ENCODE results near the gene PDIK1L.

Gene PDIK1L

GRCh38 chr1:26153966-26154532 lies 42.4 kb downstream of the PDIK1L start:
- H2BK5ac ChIP-seq (ENCODE audit: low read length): no peak overlapping the region
- H3K9ac ChIP-seq (ENCODE audit: low read depth, low read length, poor library complexity): no peak overlapping the region
- H3K27me3 ChIP-seq (ENCODE audit: control insufficient read depth in 3 of 3, insufficient read depth in 3 of 3, low read depth in 1 of 3, low read length in 3 of 3): peaks cover 0 to 25% (median 12%) of the 10 kb centered on the region in 3 experiments
- no peak overlapping the region for H2AK5ac ChIP-seq (ENCODE audit: low read depth, low read length)
- no peak overlapping the region for H2BK120ac ChIP-seq (ENCODE audit: low read depth, low read length)
- peaks cover 29 to 39% of the 10 kb centered on the region in 2 donors for H3K4me1 ChIP-seq (ENCODE audit: control insufficient read depth in 2 of 2, insufficient read depth in 1 of 2, low read depth in 1 of 2, low read length in 2 of 2)
- whole genome bisulfite sequencing, 2 donors (ENCODE audit: extremely low coverage in 2 of 2, insufficient read length in 2 of 2, insufficient replicate concordance in 1 of 2): no CpG with 5 or more reads among the region's 5 CpGs
- no peak overlapping the region for H3K14ac ChIP-seq (ENCODE audit: low read length)
- H3K9me3 ChIP-seq (replicated peaks in 1 of 2; ENCODE audit: control insufficient read depth in 2 of 2, insufficient read depth in 1 of 2, low read depth in 1 of 2, low read length in 2 of 2): no peaks in the 10 kb centered on the region
- no peak overlapping the region for H3K27ac ChIP-seq (replicated peaks; ENCODE audit: low read length)
- no peak overlapping the region for H3K23ac ChIP-seq (ENCODE audit: low read depth, low read length, poor library complexity)
- no peak overlapping the region for H2AFZ ChIP-seq (ENCODE audit: low read length)
- no peak overlapping the region for H2BK12ac ChIP-seq (ENCODE audit: low read length)
- H4K91ac ChIP-seq (ENCODE audit: low read depth, low read length, poor library complexity): no peak overlapping the region
- no peak for DNase-seq (ENCODE audit: low spot score)
- no peak overlapping the region for H3K4me3 ChIP-seq (ENCODE audit: low read length in 2 of 2)
- H4K8ac ChIP-seq (ENCODE audit: low read depth, low read length): no peak overlapping the region
- H3K18ac ChIP-seq (ENCODE audit: low read length): peak overlapping the region; percentile 15
- H2BK15ac ChIP-seq (ENCODE audit: low read length): no peak overlapping the region
- no peaks in the 10 kb centered on the region for H3K36me3 ChIP-seq (replicated peaks in 1 of 2; ENCODE audit: control insufficient read depth in 2 of 2, insufficient read depth in 2 of 2, low read length in 2 of 2)
- H3K4me2 ChIP-seq (ENCODE audit: insufficient read depth, low read length, poor library complexity, severe bottlenecking): no peak overlapping the region
- H3K79me1 ChIP-seq (ENCODE audit: low read depth, low read length): no peaks in the 10 kb centered on the region
- no peak overlapping the region for H3K4ac ChIP-seq (ENCODE audit: low read length)

DNA sequence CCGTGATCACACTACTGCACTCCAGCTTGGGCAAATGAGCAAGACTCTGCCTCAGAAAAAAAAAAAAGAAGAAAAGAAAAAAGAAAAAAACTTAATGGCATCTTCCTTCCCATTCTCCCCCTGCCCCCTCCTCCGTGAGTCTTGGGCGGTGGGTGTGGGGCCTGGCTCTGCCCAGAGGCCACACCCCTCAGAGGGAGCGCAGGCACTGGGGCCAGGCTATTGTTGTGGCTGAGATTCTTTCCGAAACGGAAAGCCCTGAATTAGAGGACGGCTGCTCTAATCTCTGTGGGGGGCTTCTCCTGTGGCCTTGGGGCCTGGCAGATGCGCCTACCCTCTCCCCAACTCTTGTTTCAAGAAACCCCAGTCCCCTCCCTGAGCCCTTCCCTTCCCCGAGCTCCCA lies 43.1 kb downstream of the PDIK1L start:
- Histone ChIP-seq H3K4me2 (ENCODE audit: insufficient read depth, low read length, poor library complexity, severe bottlenecking) (peak overlapping the region; percentile 60), H3K9me3 (replicated peaks in 1 of 2; ENCODE audit: control insufficient read depth in 2 of 2, insufficient read depth in 1 of 2, low read depth in 1 of 2, low read length in 2 of 2) (no peaks in the 10 kb centered on the region), H2BK15ac (ENCODE audit: low read length) (no peak overlapping the region), H3K18ac (ENCODE audit: low read length) (peak overlapping the region; percentile 50), H3K4ac (ENCODE audit: low read length) (no peak overlapping the region), H3K27me3 (ENCODE audit: control insufficient read depth in 3 of 3, insufficient read depth in 3 of 3, low read depth in 1 of 3, low read length in 3 of 3) (peaks cover 0 to 22% (median 12%) of the 10 kb centered on the region in 3 experiments), H2AK5ac (ENCODE audit: low read depth, low read length) (peak overlapping the region; percentile 57), H3K27ac (replicated peaks; ENCODE audit: low read length) (no peak overlapping the region), H3K4me3 (ENCODE audit: low read length in 2 of 2) (peak overlapping the region in 1 of 2 donors; percentile 27), H3K4me1 (ENCODE audit: control insufficient read depth in 2 of 2, insufficient read depth in 1 of 2, low read depth in 1 of 2, low read length in 2 of 2) (peaks cover 36 to 46% of the 10 kb centered on the region in 2 donors), H3K36me3 (replicated peaks in 1 of 2; ENCODE audit: control insufficient read depth in 2 of 2, insufficient read depth in 2 of 2, low read length in 2 of 2) (no peaks in the 10 kb centered on the region), H4K8ac (ENCODE audit: low read depth, low read length) (no peak overlapping the region), H2BK12ac (ENCODE audit: low read length) (no peak overlapping the region), H2AFZ (ENCODE audit: low read length) (peak overlapping the region; percentile 87), H3K79me1 (ENCODE audit: low read depth, low read length) (no peaks in the 10 kb centered on the region), H2BK5ac (ENCODE audit: low read length) (no peak overlapping the region), H4K91ac (ENCODE audit: low read depth, low read length, poor library complexity) (no peak overlapping the region), H2BK120ac (ENCODE audit: low read depth, low read length) (peak overlapping the region; percentile 89), H3K23ac (ENCODE audit: low read depth, low read length, poor library complexity) (no peak overlapping the region), H3K14ac (ENCODE audit: low read length) (no peak overlapping the region), H3K9ac (ENCODE audit: low read depth, low read length, poor library complexity) (no peak overlapping the region)
- DNase-seq (ENCODE audit: low spot score): no peak
- whole genome bisulfite sequencing, 2 donors (ENCODE audit: extremely low coverage in 2 of 2, insufficient read length in 2 of 2, insufficient replicate concordance in 1 of 2): no CpG with 5 or more reads among the region's 9 CpGs

DNA sequence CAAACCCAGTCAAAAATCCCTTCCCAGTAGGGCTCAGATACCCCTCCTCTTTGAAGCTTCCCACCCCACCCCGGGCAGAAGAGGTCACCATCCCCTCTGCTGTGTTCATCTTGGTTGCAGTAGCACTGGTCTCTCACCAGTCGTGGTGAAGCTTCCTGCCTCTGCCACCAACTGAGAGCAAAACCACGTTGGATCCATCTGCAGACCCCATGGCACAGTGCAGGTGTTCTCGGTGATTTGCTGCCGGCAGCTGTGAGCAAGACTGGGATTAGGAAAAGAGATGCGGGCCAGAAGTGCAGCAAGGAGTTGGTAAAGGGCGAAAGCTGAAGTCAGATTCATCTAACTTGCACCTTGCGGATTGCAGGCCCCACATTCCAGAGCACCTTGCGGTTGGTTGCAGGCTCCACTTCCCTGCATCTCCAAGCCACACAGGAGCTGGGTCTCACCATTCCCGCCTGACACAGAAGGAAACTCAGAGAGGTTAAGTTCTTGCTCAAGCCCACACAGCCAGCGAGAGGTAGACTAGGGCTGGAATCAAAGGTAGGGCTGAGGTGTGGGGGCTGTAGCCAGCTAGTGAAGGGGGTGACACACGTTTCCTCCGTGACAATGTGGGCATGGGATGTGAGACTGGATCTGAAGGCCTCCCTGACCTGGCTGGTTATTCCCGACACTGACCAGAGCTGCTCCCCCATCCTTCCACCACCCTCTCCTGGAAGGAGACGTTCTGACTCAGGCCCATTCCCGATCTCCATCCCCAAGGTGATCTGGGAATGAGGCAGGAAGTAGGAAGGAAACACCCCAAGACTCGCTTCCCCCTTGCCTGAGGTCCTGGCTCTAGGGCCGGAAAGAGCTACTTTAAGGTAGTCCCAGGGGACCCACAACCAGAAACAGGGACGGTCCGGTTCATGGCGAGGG lies 44.0 kb downstream of the PDIK1L start:
- H3K4me3 ChIP-seq (ENCODE audit: low read length in 2 of 2): peak overlapping the region in 1 of 2 donors; percentile 27
- H4K8ac ChIP-seq (ENCODE audit: low read depth, low read length): no peak overlapping the region
- WGBS, 2 donors (ENCODE audit: extremely low coverage in 2 of 2, insufficient read length in 2 of 2, insufficient replicate concordance in 1 of 2): no CpG with 5 or more reads among the region's 21 CpGs

More for the DNA sequence above, 44.0 kb downstream of the PDIK1L start:
- H3K36me3 ChIP-seq (replicated peaks in 1 of 2; ENCODE audit: control insufficient read depth in 2 of 2, insufficient read depth in 2 of 2, low read length in 2 of 2): no peaks in the 10 kb centered on the region
- H4K91ac ChIP-seq (ENCODE audit: low read depth, low read length, poor library complexity): no peak overlapping the region
- H3K4ac ChIP-seq (ENCODE audit: low read length): no peak overlapping the region
- H2BK120ac ChIP-seq (ENCODE audit: low read depth, low read length): no peak overlapping the region
- H3K27me3 ChIP-seq (ENCODE audit: control insufficient read depth in 3 of 3, insufficient read depth in 3 of 3, low read depth in 1 of 3, low read length in 3 of 3): peaks cover 0 to 16% (median 12%) of the 10 kb centered on the region in 3 experiments
- H3K23ac ChIP-seq (ENCODE audit: low read depth, low read length, poor library complexity): peak overlapping the region; percentile 1
- no peaks in the 10 kb centered on the region for H3K9me3 ChIP-seq (replicated peaks in 1 of 2; ENCODE audit: control insufficient read depth in 2 of 2, insufficient read depth in 1 of 2, low read depth in 1 of 2, low read length in 2 of 2)
- H2AFZ ChIP-seq (ENCODE audit: low read length): peak overlapping the region; percentile 87
- peaks cover 36 to 46% of the 10 kb centered on the region in 2 donors for H3K4me1 ChIP-seq (ENCODE audit: control insufficient read depth in 2 of 2, insufficient read depth in 1 of 2, low read depth in 1 of 2, low read length in 2 of 2)
- H2BK5ac ChIP-seq (ENCODE audit: low read length): no peak overlapping the region
- H3K9ac ChIP-seq (ENCODE audit: low read depth, low read length, poor library complexity): peak overlapping the region; percentile 63
- H2BK15ac ChIP-seq (ENCODE audit: low read length): peak overlapping the region; percentile 42
- H3K14ac ChIP-seq (ENCODE audit: low read length): peak overlapping the region; percentile 66
- H2BK12ac ChIP-seq (ENCODE audit: low read length): peak overlapping the region; percentile 80
- peak overlapping the region; percentile 60 for H3K4me2 ChIP-seq (ENCODE audit: insufficient read depth, low read length, poor library complexity, severe bottlenecking)
- no peak for DNase-seq (ENCODE audit: low spot score)
- peak overlapping the region; percentile 81 for H3K18ac ChIP-seq (ENCODE audit: low read length)
- no peaks in the 10 kb centered on the region for H3K79me1 ChIP-seq (ENCODE audit: low read depth, low read length)
- H3K27ac ChIP-seq (replicated peaks; ENCODE audit: low read length): no peak overlapping the region
- peak overlapping the region; percentile 57 for H2AK5ac ChIP-seq (ENCODE audit: low read depth, low read length)

Data from neuronal stem cell (in vitro differentiated cells).